ENCODE data around the gene SELENOS. TPM values are rescaled to one million over a fixed set of nuclear protein-coding genes. Genes with fewer than 3 reads are reported as not detected.

The SELENOS gene
- total RNA-seq, 6 experiments from 2014 or later = 30.4 to 52.5 (median 39.6) TPM

- H3K27me3 ChIP-seq = no peaks in the 10 kb centered on the region
- TF ChIP-seq POLR2A (IDR thresholded peaks at IDR 0.05) (no peak), CTCF (IDR thresholded peaks at IDR 0.05) (no peak)
- intact Hi-C loops (cut with DNase I) = no loop called here
- H3K36me3 ChIP-seq = peaks cover 0 to 46% (median 22%) of the 10 kb centered on the region in 4 donors
- peaks cover 0 to 24% (median 7%) of the 10 kb centered on the region in 4 donors for H3K4me1 ChIP-seq
- ATAC-seq (peak; percentile 39 to 62 (median 58)), DNase-seq (no peak)
- 22% methylated on average over 3 of the region's 13 CpGs for WGBS (ENCODE audit: insufficient coverage, low coverage, low lambda C conversion rate, missing lambda C conversion rate)
- H3K9me3 ChIP-seq = no peaks in the 10 kb centered on the region
- no peak overlapping the region for H3K4me3 ChIP-seq
- peak overlapping the region; percentile 48 to 68 (median 59) for H3K27ac ChIP-seq
Observed at GRCh38 chr15:101324524-101325177, 47.4 kb upstream of the SELENOS start.

- intact Hi-C loops (cut with DNase I) = no loop called here
- H3K9me3 ChIP-seq = no peaks in the 10 kb centered on the region
- ATAC-seq (no peak), DNase-seq (no peak)
- 91% methylated on average over 19 of the region's 21 CpGs for WGBS (ENCODE audit: insufficient coverage, low coverage, low lambda C conversion rate, missing lambda C conversion rate)
- TF ChIP-seq POLR2A (IDR thresholded peaks at IDR 0.05) = no peak
- TF ChIP-seq CTCF (IDR thresholded peaks at IDR 0.05) = no peak
- H3K27me3 ChIP-seq = no peaks in the 10 kb centered on the region
- H3K27ac ChIP-seq = no peak overlapping the region
- peaks cover 0 to 48% (median 23%) of the 10 kb centered on the region in 4 donors for H3K36me3 ChIP-seq
- peaks cover 0 to 24% (median 7%) of the 10 kb centered on the region in 4 donors for H3K4me1 ChIP-seq
- no peak overlapping the region for H3K4me3 ChIP-seq
Observed at GRCh38 chr15:101323793-101324523, 46.7 kb upstream of the SELENOS start.

- peaks cover 0 to 49% (median 25%) of the 10 kb centered on the region in 4 donors for H3K36me3 ChIP-seq
- no peak for ATAC-seq
- no peak for DNase-seq
- no peak overlapping the region for H3K27ac ChIP-seq
- intact Hi-C loops (cut with DNase I) = no loop called here
- H3K4me3 ChIP-seq = no peak overlapping the region
- H3K9me3 ChIP-seq = no peaks in the 10 kb centered on the region
- peaks cover 0 to 24% (median 7%) of the 10 kb centered on the region in 4 donors for H3K4me1 ChIP-seq
- TF ChIP-seq CTCF (IDR thresholded peaks at IDR 0.05) = no peak
- TF ChIP-seq POLR2A (IDR thresholded peaks at IDR 0.05) = no peak
- no peaks in the 10 kb centered on the region for H3K27me3 ChIP-seq
- 96% methylated on average over 4 of the region's 17 CpGs for WGBS (ENCODE audit: insufficient coverage, low coverage, low lambda C conversion rate, missing lambda C conversion rate)
Observed at GRCh38 chr15:101322854-101323477, 45.7 kb upstream of the SELENOS start.

GRCh38 chr15:101322016-101322695 lies 44.9 kb upstream of the SELENOS start:
- no peak overlapping the region for H3K27ac ChIP-seq
- peaks cover 0 to 24% (median 7%) of the 10 kb centered on the region in 4 donors for H3K4me1 ChIP-seq
- intact Hi-C loops (cut with DNase I) = no loop called here
- no peaks in the 10 kb centered on the region for H3K27me3 ChIP-seq
- no peaks in the 10 kb centered on the region for H3K9me3 ChIP-seq
- TF ChIP-seq POLR2A (IDR thresholded peaks at IDR 0.05) = no peak
- no peak for TF ChIP-seq CTCF (IDR thresholded peaks at IDR 0.05)
- peaks cover 0 to 57% (median 26%) of the 10 kb centered on the region in 4 donors for H3K36me3 ChIP-seq
- WGBS (ENCODE audit: insufficient coverage, low coverage, low lambda C conversion rate, missing lambda C conversion rate) = 92% methylated on average over 13 of the region's 21 CpGs
- ATAC-seq (no peak), DNase-seq (no peak)
- no peak overlapping the region for H3K4me3 ChIP-seq
